Liver (tissue), 9 donors: Measurements from ENCODE around the gene PSMD4. TPM values are rescaled to one million over a fixed set of nuclear protein-coding genes. Genes with fewer than 3 reads are reported as not detected.

Experiments used
- DNase-seq: peaks from one replicate; pipeline ENCODE4 v3.0.0-alpha.2; 2017; ENCODE audit warnings: low spot score
- H3K27ac ChIP-seq, 2 donors: one replicate each; pipeline ENCODE4 v1.7.0; 2013; ENCODE audit warnings: inconsistent platforms in 2 of 2, low read length in 2 of 2, control low read depth in 1 of 2, low read depth in 1 of 2, mild to moderate bottlenecking in 1 of 2
- H3K27me3 ChIP-seq, 4 donors: one replicate each; pipeline versions ENCODE4 v1.6.1 to v1.7.0; 2013; ENCODE audit warnings: low read length in 3 of 4, inconsistent platforms in 1 of 4, mild to moderate bottlenecking in 1 of 4, moderate library complexity in 1 of 4; ENCODE audit not compliant: control insufficient read depth in 4 of 4, insufficient read depth in 4 of 4
- H3K36me3 ChIP-seq, 4 donors: one replicate each; pipeline versions ENCODE4 v1.6.1 to v1.7.0; 2013; ENCODE audit warnings: low read length in 3 of 4, mild to moderate bottlenecking in 3 of 4, low read depth in 1 of 4, moderate library complexity in 1 of 4; ENCODE audit not compliant: control insufficient read depth in 4 of 4, insufficient read depth in 3 of 4
- H3K4me1 ChIP-seq, 4 donors: one replicate each; pipeline versions ENCODE4 v1.6.1 to v1.7.0; 2013; ENCODE audit warnings: low read length in 3 of 4, mild to moderate bottlenecking in 3 of 4, moderate library complexity in 1 of 4; ENCODE audit not compliant: control insufficient read depth in 4 of 4, insufficient read depth in 4 of 4
- H3K4me3 ChIP-seq, 3 donors: one replicate each; pipeline versions ENCODE4 v1.6.1 to v1.7.0; 2013; ENCODE audit warnings: low read length in 3 of 3, control low read depth in 1 of 3, low read depth in 1 of 3, mild to moderate bottlenecking in 1 of 3
- H3K9ac ChIP-seq, 2 donors: one replicate each; pipeline ENCODE4 v1.7.0; 2013; ENCODE audit warnings: low read length in 2 of 2, mild to moderate bottlenecking in 2 of 2, moderate library complexity in 2 of 2, control low read depth in 1 of 2, low read depth in 1 of 2
- H3K9me3 ChIP-seq, 4 donors: one replicate each; pipeline versions ENCODE4 v1.6.1 to v1.7.0; 2013; ENCODE audit warnings: low read length in 3 of 4; ENCODE audit not compliant: control insufficient read depth in 4 of 4
- EGR1 ChIP-seq, 2 donors: IDR thresholded peaks; 2 replicates each; pipeline ENCODE4 v1.6.1; 2016 to 2018; ENCODE audit warnings: antibody characterized with exemption in 2 of 2, low read depth in 2 of 2
- FOXA1 ChIP-seq: IDR thresholded peaks from 2 replicates; pipeline ENCODE4 v1.6.1; 2016; ENCODE audit warnings: antibody characterized with exemption
- FOXA2 ChIP-seq: IDR thresholded peaks from 2 replicates; pipeline ENCODE4 v1.6.1; 2016; ENCODE audit warnings: antibody characterized with exemption
- GABPA ChIP-seq, 2 donors: IDR thresholded peaks in 1 of 2; conservative IDR thresholded peaks in 1 of 2; 2 replicates each; pipeline ENCODE4 v1.6.1; 2016; ENCODE audit warnings: antibody characterized with exemption in 2 of 2, mild to moderate bottlenecking in 1 of 2, moderate library complexity in 1 of 2
- HNF4A ChIP-seq, 2 donors: conservative IDR thresholded peaks; 2 replicates each; pipeline ENCODE4 v1.6.1; 2016; ENCODE audit warnings: antibody characterized with exemption in 2 of 2, mild to moderate bottlenecking in 2 of 2
- HNF4G ChIP-seq: IDR thresholded peaks from 2 replicates; pipeline ENCODE4 v1.6.1; 2016; ENCODE audit warnings: antibody characterized with exemption
- JUND ChIP-seq, 2 donors: IDR thresholded peaks; 2 replicates each; pipeline ENCODE4 v1.6.1; 2016; ENCODE audit warnings: antibody characterized with exemption in 2 of 2
- NR2F2 ChIP-seq: IDR thresholded peaks from 2 replicates; pipeline ENCODE4 v1.6.1; 2016; ENCODE audit warnings: antibody characterized with exemption
- RAD21 ChIP-seq, 2 donors: IDR thresholded peaks; 2 replicates each; pipeline ENCODE4 v1.6.1; 2016; ENCODE audit warnings: antibody characterized with exemption in 2 of 2, mild to moderate bottlenecking in 2 of 2
- RXRA ChIP-seq, 2 donors: IDR thresholded peaks; 2 replicates each; pipeline ENCODE4 v1.6.1; 2017 to 2018; ENCODE audit warnings: antibody characterized with exemption in 2 of 2, mild to moderate bottlenecking in 1 of 2
- SP1 ChIP-seq: IDR thresholded peaks from 2 replicates; pipeline ENCODE4 v1.6.1; 2018; ENCODE audit warnings: antibody characterized with exemption, mild to moderate bottlenecking
- TAF1 ChIP-seq: conservative IDR thresholded peaks from 2 replicates; pipeline ENCODE4 v1.6.1; 2016; ENCODE audit warnings: antibody characterized with exemption, mild to moderate bottlenecking
- YY1 ChIP-seq: IDR thresholded peaks from 2 replicates; pipeline ENCODE4 v1.6.1; 2016; ENCODE audit warnings: antibody characterized with exemption, mild to moderate bottlenecking
- ZBTB33 ChIP-seq: IDR thresholded peaks from 2 replicates; pipeline ENCODE4 v1.6.1; 2016; ENCODE audit warnings: antibody characterized with exemption
- WGBS: extraction: QIAGEN DNeasy Blood & Tissue Kit; methylation state at CpG from one replicate; pipeline ENCODE4 v1.1.7; 2013; 5-methylcytosine and 5-hydroxymethylcytosine counted together
- polyA plus RNA-seq, 2 donors: library from polyadenylated mRNA; stranded (reverse) in 1 of 2; unstranded in 1 of 2; fragments of 200-250 nt in 1 of 2; fragments of >200 nt in 1 of 2; fragmentation: Nextera tagmentation in 1 of 2; extraction: Ambion mirVana in 1 of 2; gene quantifications; one replicate each; pipeline versions ENCODE4 v1.2.1 to v1.2.3, GENCODE V29; 2013 to 2015
- total RNA-seq, 2 donors: library from RNA; depleted of rRNA; stranded (reverse); fragments of >200 nt; gene quantifications; one replicate each; pipeline ENCODE4 v1.2.3, GENCODE V29; 2014
- TF ChIP-seq, protein P1 (sequence below): IDR thresholded peaks from 2 replicates; pipeline ENCODE4 v1.6.1; 2016; ENCODE audit warnings: antibody characterized with exemption
- TF ChIP-seq, protein P2 (sequence below): fragments of 150-350 bp; IDR thresholded peaks from 2 replicates; pipeline ENCODE4 v1.5.1; 2017; ENCODE audit warnings: improper control_type of control experiment, low read depth, low read length; ENCODE audit not compliant: missing input control
- TF ChIP-seq, protein P3 (sequence below): IDR thresholded peaks from 2 replicates; pipeline ENCODE4 v1.6.1; 2016; ENCODE audit warnings: antibody characterized with exemption
- TF ChIP-seq, protein P4 (sequence below): IDR thresholded peaks from 2 replicates; pipeline ENCODE4 v1.6.1; 2016; ENCODE audit warnings: antibody characterized with exemption, mild to moderate bottlenecking
- donor health status: healthy.
- donor health status: healthy.
- donor health status: healthy.
- donor health status: healthy.
- donor health status: healthy.

PSMD4 gene
- total and polyA plus RNA-seq, 4 donors, result 77.7 to 108 (median 87.0) TPM

- Histone ChIP-seq H3K9me3 (no peaks in the 10 kb centered on the region), H3K27me3 (no peaks in the 10 kb centered on the region), H3K27ac (no peak overlapping the region), H3K9ac (no peak overlapping the region), H3K4me3 (no peak overlapping the region), H3K4me1 (no peaks in the 10 kb centered on the region), H3K36me3 (peaks cover 0 to 6% (median 3%) of the 10 kb centered on the region in 4 donors)
- TF ChIP-seq NR2F2 (no peak), TAF1 (no peak), YY1 (no peak)
- WGBS, result 41% methylated on average over 2 of the region's 2 CpGs
- no peak for DNase-seq
These were observed 41.0 kb upstream of the PSMD4 start for GRCh38 chr1:151213560-151213959.

DNA sequence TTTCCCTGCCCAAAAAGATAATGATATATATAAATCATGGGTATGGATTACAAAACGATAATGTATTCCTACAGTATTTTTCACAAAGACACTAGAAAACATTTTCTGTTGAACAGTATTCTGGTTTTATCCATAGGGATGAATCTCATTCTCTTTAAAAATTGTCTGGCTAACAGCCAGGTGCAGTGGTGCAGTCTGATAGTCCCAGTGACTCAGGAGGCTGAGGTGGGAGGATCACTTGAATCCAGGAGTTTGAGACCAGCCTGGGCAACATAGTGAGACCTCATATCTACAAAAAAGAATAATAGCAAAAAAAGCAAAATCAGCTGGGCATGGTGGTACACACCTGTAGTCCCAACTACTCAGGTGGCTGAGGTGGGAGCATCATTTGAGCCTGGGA lies 32.9 kb upstream of the PSMD4 start:
- Histone ChIP-seq H3K9ac (no peak overlapping the region), H3K27me3 (no peaks in the 10 kb centered on the region), H3K9me3 (no peaks in the 10 kb centered on the region), H3K36me3 (peaks cover 4 to 12% (median 7%) of the 10 kb centered on the region in 4 donors), H3K4me1 (no peaks in the 10 kb centered on the region), H3K27ac (no peak overlapping the region), H3K4me3 (no peak overlapping the region)
- no peak for DNase-seq
- TF ChIP-seq RXRA (IDR thresholded peaks at IDR 0.05), result no peak
- no peak for TF ChIP-seq JUND (IDR thresholded peaks at IDR 0.05)
- TF ChIP-seq, protein P1, sequence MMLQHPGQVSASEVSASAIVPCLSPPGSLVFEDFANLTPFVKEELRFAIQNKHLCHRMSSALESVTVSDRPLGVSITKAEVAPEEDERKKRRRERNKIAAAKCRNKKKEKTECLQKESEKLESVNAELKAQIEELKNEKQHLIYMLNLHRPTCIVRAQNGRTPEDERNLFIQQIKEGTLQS, result no peak
- no peak for TF ChIP-seq SP1
- TF ChIP-seq, protein P2, sequence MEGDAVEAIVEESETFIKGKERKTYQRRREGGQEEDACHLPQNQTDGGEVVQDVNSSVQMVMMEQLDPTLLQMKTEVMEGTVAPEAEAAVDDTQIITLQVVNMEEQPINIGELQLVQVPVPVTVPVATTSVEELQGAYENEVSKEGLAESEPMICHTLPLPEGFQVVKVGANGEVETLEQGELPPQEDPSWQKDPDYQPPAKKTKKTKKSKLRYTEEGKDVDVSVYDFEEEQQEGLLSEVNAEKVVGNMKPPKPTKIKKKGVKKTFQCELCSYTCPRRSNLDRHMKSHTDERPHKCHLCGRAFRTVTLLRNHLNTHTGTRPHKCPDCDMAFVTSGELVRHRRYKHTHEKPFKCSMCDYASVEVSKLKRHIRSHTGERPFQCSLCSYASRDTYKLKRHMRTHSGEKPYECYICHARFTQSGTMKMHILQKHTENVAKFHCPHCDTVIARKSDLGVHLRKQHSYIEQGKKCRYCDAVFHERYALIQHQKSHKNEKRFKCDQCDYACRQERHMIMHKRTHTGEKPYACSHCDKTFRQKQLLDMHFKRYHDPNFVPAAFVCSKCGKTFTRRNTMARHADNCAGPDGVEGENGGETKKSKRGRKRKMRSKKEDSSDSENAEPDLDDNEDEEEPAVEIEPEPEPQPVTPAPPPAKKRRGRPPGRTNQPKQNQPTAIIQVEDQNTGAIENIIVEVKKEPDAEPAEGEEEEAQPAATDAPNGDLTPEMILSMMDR, result no peak
- TF ChIP-seq, protein P3, sequence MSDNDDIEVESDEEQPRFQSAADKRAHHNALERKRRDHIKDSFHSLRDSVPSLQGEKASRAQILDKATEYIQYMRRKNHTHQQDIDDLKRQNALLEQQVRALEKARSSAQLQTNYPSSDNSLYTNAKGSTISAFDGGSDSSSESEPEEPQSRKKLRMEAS, result no peak
- TF ChIP-seq TAF1, result no peak
- TF ChIP-seq GABPA (IDR thresholded peaks at IDR 0.05 in 1 of 2, conservative IDR thresholded peaks at IDR 0.05 in 1 of 2), result no peak
- no peak for TF ChIP-seq ZBTB33
- no peak for TF ChIP-seq RAD21 (IDR thresholded peaks at IDR 0.05)
- TF ChIP-seq FOXA2, result no peak
- no peak for TF ChIP-seq NR2F2
- TF ChIP-seq EGR1 (IDR thresholded peaks at IDR 0.05; ENCODE audit: low read depth in 2 of 2), result no peak
- TF ChIP-seq HNF4G, result no peak
- TF ChIP-seq HNF4A (conservative IDR thresholded peaks at IDR 0.05), result no peak
- no peak for TF ChIP-seq YY1
- no peak for TF ChIP-seq FOXA1
- TF ChIP-seq, protein P4, sequence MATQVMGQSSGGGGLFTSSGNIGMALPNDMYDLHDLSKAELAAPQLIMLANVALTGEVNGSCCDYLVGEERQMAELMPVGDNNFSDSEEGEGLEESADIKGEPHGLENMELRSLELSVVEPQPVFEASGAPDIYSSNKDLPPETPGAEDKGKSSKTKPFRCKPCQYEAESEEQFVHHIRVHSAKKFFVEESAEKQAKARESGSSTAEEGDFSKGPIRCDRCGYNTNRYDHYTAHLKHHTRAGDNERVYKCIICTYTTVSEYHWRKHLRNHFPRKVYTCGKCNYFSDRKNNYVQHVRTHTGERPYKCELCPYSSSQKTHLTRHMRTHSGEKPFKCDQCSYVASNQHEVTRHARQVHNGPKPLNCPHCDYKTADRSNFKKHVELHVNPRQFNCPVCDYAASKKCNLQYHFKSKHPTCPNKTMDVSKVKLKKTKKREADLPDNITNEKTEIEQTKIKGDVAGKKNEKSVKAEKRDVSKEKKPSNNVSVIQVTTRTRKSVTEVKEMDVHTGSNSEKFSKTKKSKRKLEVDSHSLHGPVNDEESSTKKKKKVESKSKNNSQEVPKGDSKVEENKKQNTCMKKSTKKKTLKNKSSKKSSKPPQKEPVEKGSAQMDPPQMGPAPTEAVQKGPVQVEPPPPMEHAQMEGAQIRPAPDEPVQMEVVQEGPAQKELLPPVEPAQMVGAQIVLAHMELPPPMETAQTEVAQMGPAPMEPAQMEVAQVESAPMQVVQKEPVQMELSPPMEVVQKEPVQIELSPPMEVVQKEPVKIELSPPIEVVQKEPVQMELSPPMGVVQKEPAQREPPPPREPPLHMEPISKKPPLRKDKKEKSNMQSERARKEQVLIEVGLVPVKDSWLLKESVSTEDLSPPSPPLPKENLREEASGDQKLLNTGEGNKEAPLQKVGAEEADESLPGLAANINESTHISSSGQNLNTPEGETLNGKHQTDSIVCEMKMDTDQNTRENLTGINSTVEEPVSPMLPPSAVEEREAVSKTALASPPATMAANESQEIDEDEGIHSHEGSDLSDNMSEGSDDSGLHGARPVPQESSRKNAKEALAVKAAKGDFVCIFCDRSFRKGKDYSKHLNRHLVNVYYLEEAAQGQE, result no peak
- WGBS, result 89% methylated on average over 1 of the region's 1 CpG
